Natural killer cell (primary cell): ENCODE data around the gene SRP54. TPM values are rescaled to one million over a fixed set of nuclear protein-coding genes. Genes with fewer than 3 reads are reported as not detected.

Experiments
- ATAC-seq, 3 donors: fragments of 150-1000 bp in 2 of 3; fragments of 200-7000 bp in 1 of 3; cut with Tn5 transposase; 1 replicate in 1 of 3; 2 replicates in 2 of 3; pipeline ENCODE4 v1.10.0; 2021; ENCODE audit warnings: mild to moderate bottlenecking in 2 of 3, moderate library complexity in 2 of 3
- DNase-seq, 2 donors: peaks; one replicate each; pipeline versions ENCODE4 v3.0.0 to v3.0.0-alpha.2; 2013 to 2021; ENCODE audit warnings: mixed read lengths in 1 of 2
- H3K27ac ChIP-seq: one replicate; pipeline ENCODE4 v1.5.1; 2013; ENCODE audit warnings: mild to moderate bottlenecking, low read length
- H3K27me3 ChIP-seq: one replicate; pipeline ENCODE4 v1.6.1; 2013; ENCODE audit warnings: low read length; ENCODE audit not compliant: control insufficient read depth, insufficient read depth
- H3K36me3 ChIP-seq: one replicate; pipeline ENCODE4 v1.6.1; 2013; ENCODE audit warnings: low read length; ENCODE audit not compliant: control insufficient read depth, insufficient read depth
- H3K4me1 ChIP-seq: one replicate; pipeline ENCODE4 v1.6.1; 2013; ENCODE audit warnings: low read length; ENCODE audit not compliant: control insufficient read depth, insufficient read depth
- H3K4me3 ChIP-seq: one replicate; pipeline ENCODE4 v1.5.1; 2013; ENCODE audit warnings: low read length
- H3K9me3 ChIP-seq: one replicate; pipeline ENCODE4 v1.6.1; 2013; ENCODE audit warnings: low read length; ENCODE audit not compliant: control insufficient read depth, insufficient read depth
- H3K27ac Mint-ChIP-seq, 2 donors: one replicate each; pipeline ENCODE4 v1.8.0; 2022; ENCODE audit warnings: mild to moderate bottlenecking in 2 of 2, mixed read lengths in 2 of 2, moderate library complexity in 1 of 2
- H3K27me3 Mint-ChIP-seq, 2 donors: one replicate each; pipeline ENCODE4 v1.8.0; 2022; ENCODE audit warnings: low read depth in 2 of 2, mixed read lengths in 2 of 2
- H3K36me3 Mint-ChIP-seq: one replicate; pipeline ENCODE4 v1.8.0; 2022; ENCODE audit warnings: mixed read lengths
- H3K4me1 Mint-ChIP-seq, 2 donors: one replicate each; pipeline ENCODE4 v1.8.0; 2022; ENCODE audit warnings: mixed read lengths in 2 of 2
- H3K4me3 Mint-ChIP-seq: one replicate; pipeline ENCODE4 v1.8.0; 2022; ENCODE audit warnings: mild to moderate bottlenecking, moderate library complexity, mixed read lengths
- H3K9me3 Mint-ChIP-seq, 2 donors: one replicate each; pipeline ENCODE4 v1.8.0; 2022; ENCODE audit warnings: mixed read lengths in 2 of 2
- WGBS: methylation state at CpG from one replicate; pipeline ENCODE4 v1.1.7; 2013; ENCODE audit warnings: missing lambda C conversion rate; ENCODE audit not compliant: insufficient coverage; 5-methylcytosine and 5-hydroxymethylcytosine counted together
- intact Hi-C: fragments of 100-400 bp; cut with micrococcal nuclease; formaldehyde crosslinking; loops from one replicate; pipeline ENCODE4 v1.14.2; 2022
- total RNA-seq, 4 donors: library from RNA; stranded (reverse); fragments of 120-200 nt in 1 of 4; gene quantifications; one replicate each; pipeline versions ENCODE4 v1.2.3 to v1.2.4, GENCODE V29; 2013 to 2022
- TF ChIP-seq, protein P1 (sequence below): fragments of 200-600 bp; IDR thresholded peaks from one replicate; pipeline ENCODE4 v1.8.0; 2022; ENCODE audit warnings: antibody characterized with exemption

The SRP54 gene
- total RNA-seq, 3 donors from 2014 or later (not counting 1 experiment from before 2014, with no cell fraction given), result 41.2 to 63.2 (median 48.8) TPM

DNA sequence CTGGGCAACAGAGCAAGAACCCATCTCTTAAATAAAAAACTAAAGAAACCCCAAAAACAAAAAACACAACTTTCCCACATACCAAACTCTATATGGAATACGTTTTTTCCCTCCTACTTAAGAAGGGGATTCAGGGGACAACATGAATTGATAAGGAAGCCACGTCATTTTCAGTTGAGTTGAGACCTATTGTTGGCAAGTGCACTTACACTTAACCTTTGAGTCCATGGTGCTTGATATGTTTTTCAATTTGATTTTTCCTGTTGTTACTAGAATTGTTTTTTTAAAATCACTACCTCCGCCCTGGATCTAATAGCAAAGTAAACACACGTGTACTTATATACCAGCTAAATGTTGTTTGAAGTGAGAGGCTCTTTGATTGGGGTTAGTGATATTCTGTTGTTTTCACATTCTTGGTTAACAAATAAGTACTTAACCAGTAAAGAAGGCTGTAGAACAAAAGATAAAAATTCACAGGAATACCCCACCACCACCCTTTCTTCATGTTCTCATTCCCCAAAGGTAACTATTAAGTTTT is 65.3 kb downstream of the SRP54 start:
- 82% methylated on average over 2 of the region's 4 CpGs for WGBS
- intact Hi-C loops, result loop anchor here (2.0 to 5.0 kb wide), 4 partner anchors 75 to 369 kb away; partner anchors contain the start of gene PRORP

DNA sequence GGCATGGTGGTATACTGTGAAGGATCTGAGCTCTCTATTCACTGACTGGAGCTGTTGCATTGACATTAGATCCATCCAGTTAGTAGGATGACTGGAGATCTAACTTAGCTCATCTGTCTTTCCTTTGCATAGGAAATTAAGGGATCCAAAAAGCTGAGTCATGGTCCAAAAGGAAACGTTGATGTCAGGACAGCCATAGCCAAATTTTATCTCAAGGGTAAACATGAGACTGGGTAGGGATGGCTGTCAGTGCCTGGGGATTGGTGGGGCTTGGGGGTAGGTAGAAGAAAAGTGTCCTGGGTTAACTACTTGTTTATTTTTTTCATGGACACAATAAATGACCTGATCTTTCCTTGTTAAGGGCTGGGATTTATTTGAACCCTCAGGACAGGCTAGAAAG is 67.9 kb downstream of the SRP54 start:
- Mint-ChIP-seq H3K9me3 (no peaks in the 10 kb centered on the region), H3K27me3 (no peaks in the 10 kb centered on the region), H3K36me3 (no peaks in the 10 kb centered on the region), H3K4me1 (peaks cover 16 to 21% of the 10 kb centered on the region in 2 donors), H3K27ac (no peak overlapping the region), H3K4me3 (no peak overlapping the region)
- Histone ChIP-seq H3K9me3 (no peaks in the 10 kb centered on the region), H3K27me3 (no peaks in the 10 kb centered on the region), H3K36me3 (peaks cover 12% of the 10 kb centered on the region), H3K4me3 (no peak overlapping the region), H3K27ac (no peak overlapping the region), H3K4me1 (peaks cover 11% of the 10 kb centered on the region)
- no peak for ATAC-seq
- DNase-seq, result no peak
- TF ChIP-seq, protein P1, sequence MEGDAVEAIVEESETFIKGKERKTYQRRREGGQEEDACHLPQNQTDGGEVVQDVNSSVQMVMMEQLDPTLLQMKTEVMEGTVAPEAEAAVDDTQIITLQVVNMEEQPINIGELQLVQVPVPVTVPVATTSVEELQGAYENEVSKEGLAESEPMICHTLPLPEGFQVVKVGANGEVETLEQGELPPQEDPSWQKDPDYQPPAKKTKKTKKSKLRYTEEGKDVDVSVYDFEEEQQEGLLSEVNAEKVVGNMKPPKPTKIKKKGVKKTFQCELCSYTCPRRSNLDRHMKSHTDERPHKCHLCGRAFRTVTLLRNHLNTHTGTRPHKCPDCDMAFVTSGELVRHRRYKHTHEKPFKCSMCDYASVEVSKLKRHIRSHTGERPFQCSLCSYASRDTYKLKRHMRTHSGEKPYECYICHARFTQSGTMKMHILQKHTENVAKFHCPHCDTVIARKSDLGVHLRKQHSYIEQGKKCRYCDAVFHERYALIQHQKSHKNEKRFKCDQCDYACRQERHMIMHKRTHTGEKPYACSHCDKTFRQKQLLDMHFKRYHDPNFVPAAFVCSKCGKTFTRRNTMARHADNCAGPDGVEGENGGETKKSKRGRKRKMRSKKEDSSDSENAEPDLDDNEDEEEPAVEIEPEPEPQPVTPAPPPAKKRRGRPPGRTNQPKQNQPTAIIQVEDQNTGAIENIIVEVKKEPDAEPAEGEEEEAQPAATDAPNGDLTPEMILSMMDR, result no peak
- intact Hi-C loops, result no loop called here
- WGBS, result 45% methylated on average over 1 of the region's 1 CpG

More for the DNA sequence above, 65.3 kb downstream of the SRP54 start:
- Mint-ChIP-seq H3K27ac (peak overlapping the region; percentile 91 to 93), H3K4me1 (peaks cover 25 to 31% of the 10 kb centered on the region in 2 donors), H3K27me3 (no peaks in the 10 kb centered on the region), H3K4me3 (peak overlapping the region; percentile 97), H3K9me3 (no peaks in the 10 kb centered on the region), H3K36me3 (no peaks in the 10 kb centered on the region)
- Histone ChIP-seq H3K4me1 (peaks cover 11% of the 10 kb centered on the region), H3K9me3 (no peaks in the 10 kb centered on the region), H3K27me3 (no peaks in the 10 kb centered on the region), H3K27ac (no peak overlapping the region), H3K4me3 (no peak overlapping the region), H3K36me3 (peaks cover 2% of the 10 kb centered on the region)
- ATAC-seq, result no peak
- TF ChIP-seq, protein P1, result no peak
- no peak for DNase-seq

DNA sequence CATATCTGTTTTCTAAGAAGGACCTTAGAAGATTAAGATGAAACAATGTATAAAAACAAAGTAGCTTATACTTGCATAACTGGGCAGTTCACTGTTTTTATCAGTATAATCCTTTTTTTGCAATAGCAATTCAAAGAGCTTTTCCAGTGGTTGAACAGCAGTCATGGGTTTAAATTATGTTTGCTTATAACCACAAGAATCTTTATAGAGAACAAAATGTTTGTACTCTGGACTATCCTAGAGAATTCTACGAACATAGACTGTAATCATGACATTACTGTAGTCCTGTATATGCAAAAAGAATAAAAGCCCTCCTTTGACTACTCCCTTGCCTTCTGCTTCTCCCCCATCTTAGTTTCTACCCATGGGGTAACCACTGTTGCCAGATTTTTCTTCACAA is 69.0 kb downstream of the SRP54 start:
- no peak for ATAC-seq
- WGBS, result no CpG with 5 or more reads among the region's 1 CpG

More for the DNA sequence above, 69.0 kb downstream of the SRP54 start:
- peaks cover 9% of the 10 kb centered on the region for H3K4me1 ChIP-seq
- H3K9me3 ChIP-seq, result no peaks in the 10 kb centered on the region
- peaks cover 15% of the 10 kb centered on the region for H3K36me3 ChIP-seq
- H3K27ac ChIP-seq, result no peak overlapping the region
- H3K27me3 ChIP-seq, result no peaks in the 10 kb centered on the region
- no peaks in the 10 kb centered on the region for H3K27me3 Mint-ChIP-seq
- intact Hi-C loops, result no loop called here
- H3K4me3 Mint-ChIP-seq, result no peak overlapping the region
- H3K4me3 ChIP-seq, result no peak overlapping the region
- no peaks in the 10 kb centered on the region for H3K36me3 Mint-ChIP-seq
- no peak for DNase-seq
- H3K4me1 Mint-ChIP-seq, result peaks cover 10 to 15% of the 10 kb centered on the region in 2 donors
- TF ChIP-seq, protein P1, result no peak
- no peaks in the 10 kb centered on the region for H3K9me3 Mint-ChIP-seq
- no peak overlapping the region for H3K27ac Mint-ChIP-seq
